B cell (primary cell): ENCODE measurements around the gene SSH3.

Source experiments
- CTCF ChIP-seq: fragments of 200-600 bp; IDR thresholded peaks from one replicate; pipeline ENCODE4 v1.8.0; 2022; ENCODE audit warnings: antibody characterized with exemption, mild to moderate bottlenecking
- EZH2 ChIP-seq: IDR thresholded peaks from 2 replicates; pipeline ENCODE4 v1.6.1; 2012; ENCODE audit warnings: borderline replicate concordance, low read depth, mild to moderate bottlenecking, moderate library complexity, low read length; ENCODE audit not compliant: insufficient read depth, poor library complexity, severe bottlenecking

DNA sequence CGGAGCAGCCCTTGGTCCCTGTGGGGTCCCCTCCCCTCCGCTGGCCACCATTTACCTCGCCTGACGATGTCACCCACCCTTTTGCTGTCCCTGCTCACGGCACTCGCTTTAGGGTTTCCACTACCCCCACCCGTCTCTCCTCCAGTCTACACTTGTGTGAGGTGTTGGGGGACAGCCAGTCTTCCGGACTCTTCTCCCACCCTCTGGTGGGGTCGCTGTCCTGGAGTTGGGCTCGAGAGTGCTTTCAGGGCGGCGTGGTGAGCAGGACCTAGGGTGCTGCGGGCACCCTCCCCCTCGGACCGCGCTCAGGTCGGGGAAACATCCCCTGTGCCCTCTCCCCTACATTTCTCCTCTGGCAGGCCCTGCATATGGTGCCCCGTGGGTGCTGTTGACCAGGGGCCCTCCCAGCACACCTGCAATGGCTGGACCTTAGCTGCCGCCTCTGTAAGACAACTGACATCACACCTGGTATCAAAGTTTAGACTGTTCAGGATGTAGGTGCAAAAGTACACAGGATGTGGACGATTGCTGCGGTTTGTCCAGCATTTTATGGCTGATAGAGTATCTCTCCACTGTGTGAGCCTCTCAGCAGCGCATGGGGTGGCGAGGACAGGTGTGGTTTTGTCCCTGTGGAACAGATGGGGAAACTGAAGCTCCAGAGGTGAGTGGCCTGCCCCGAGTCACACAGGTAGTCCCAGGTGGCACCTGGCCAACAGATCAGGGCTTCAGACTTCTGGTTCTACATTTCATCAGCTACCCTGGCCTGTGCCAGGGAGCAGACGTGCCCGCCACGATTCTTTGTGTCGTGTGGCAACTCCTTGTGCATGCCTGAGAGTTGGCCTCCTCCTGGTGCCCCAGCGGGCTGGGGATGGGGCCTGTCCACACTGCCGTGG, 35.9 kb upstream of the SSH3 start:
- TF ChIP-seq CTCF (no peak), EZH2 (no peak)
